ENCODE data around the gene ZFPL1.
A peak's percentile ranks its signal among the peaks of the same experiment; 100 is the strongest.

Gene ZFPL1

GRCh38 chr11:65108469-65109123 is 24.6 kb downstream of the ZFPL1 start:
- H3K4me3 ChIP-seq (ENCODE audit: low read depth, low read length), result no peak overlapping the region
- DNase-seq (ENCODE audit: low read depth), result no peak
- TF ChIP-seq CTCF (conservative IDR thresholded peaks at IDR 0.05; ENCODE audit: low read depth, low read length), result no peak

GRCh38 chr11:65109231-65110198 is 25.5 kb downstream of the ZFPL1 start:
- no peak for DNase-seq (ENCODE audit: low read depth)
- H3K4me3 ChIP-seq (ENCODE audit: low read depth, low read length), result no peak overlapping the region
- TF ChIP-seq CTCF (conservative IDR thresholded peaks at IDR 0.05; ENCODE audit: low read depth, low read length), result no peak

GRCh38 chr11:65110354-65110861 is 26.4 kb downstream of the ZFPL1 start:
- H3K4me3 ChIP-seq (ENCODE audit: low read depth, low read length), result peak overlapping the region; percentile 29
- TF ChIP-seq CTCF (conservative IDR thresholded peaks at IDR 0.05; ENCODE audit: low read depth, low read length), result peak; percentile 95
- DNase-seq (ENCODE audit: low read depth), result peak; percentile 89

GRCh38 chr11:65111159-65111743 is 27.2 kb downstream of the ZFPL1 start:
- TF ChIP-seq CTCF (conservative IDR thresholded peaks at IDR 0.05; ENCODE audit: low read depth, low read length), result no peak
- no peak for DNase-seq (ENCODE audit: low read depth)
- no peak overlapping the region for H3K4me3 ChIP-seq (ENCODE audit: low read depth, low read length)

GRCh38 chr11:65111744-65112545 is 27.9 kb downstream of the ZFPL1 start, which contains the start of gene TM7SF2:
Gene TM7SF2 (plus strand): TSS chr11:65111872. CDS start chr11:65112016, 144 bp downstream.
- H3K4me3 ChIP-seq (ENCODE audit: low read depth, low read length), result peak within 1 kb of the TSS; percentile 54
- DNase-seq (ENCODE audit: low read depth), result peak; percentile 94
- TF ChIP-seq CTCF (conservative IDR thresholded peaks at IDR 0.05; ENCODE audit: low read depth, low read length), result peak; percentile 1

Data from choroid plexus epithelial cell (primary cell).